AG08395 (cell line): ENCODE data around the gene EVI5L.
"Not testable (repeated sequence)": the region's sequence is repeated elsewhere in the genome, so short reads cannot be mapped to it uniquely, and the experiment has no call there.

ENCODE experiments used
- DNase-seq: peaks from one replicate; pipeline ENCODE4 v3.0.0; 2012; ENCODE audit warnings: mixed read lengths, low spot score

Gene EVI5L

GRCh38 chr19:7829561-7830271 is at the start of gene EVI5L:
EVI5L (plus strand) TSS chr19:7830218; CDS start chr19:7846543, 16,325 bp downstream.
- DNase-seq = peak; percentile 99

- no peak for DNase-seq
These were observed 48.9 kb upstream of the EVI5L start for GRCh38 chr19:7781157-7781556.

GRCh38 chr19:7783991-7784423 is 46.0 kb upstream of the EVI5L start:
- DNase-seq = peak; percentile 43

- no peak for DNase-seq
These were observed 45.2 kb upstream of the EVI5L start for GRCh38 chr19:7784856-7785255.

- no peak for DNase-seq
These were observed 42.9 kb upstream of the EVI5L start for GRCh38 chr19:7787141-7787540.

GRCh38 chr19:7787602-7788177 is 42.3 kb upstream of the EVI5L start:
- no peak for DNase-seq

GRCh38 chr19:7788178-7788932 is 41.7 kb upstream of the EVI5L start:
- DNase-seq = no peak

GRCh38 chr19:7788933-7789323 is 41.1 kb upstream of the EVI5L start:
- no peak for DNase-seq

- no peak for DNase-seq
These were observed 40.6 kb upstream of the EVI5L start for GRCh38 chr19:7789447-7789846.

- no peak for DNase-seq
These were observed 39.6 kb upstream of the EVI5L start for GRCh38 chr19:7790416-7790815.

GRCh38 chr19:7792281-7792680 is 37.7 kb upstream of the EVI5L start:
- no peak for DNase-seq

- DNase-seq = not testable (repeated sequence)
These were observed 37.3 kb upstream of the EVI5L start for GRCh38 chr19:7792701-7793100.

- DNase-seq = no peak
These were observed 36.5 kb upstream of the EVI5L start for GRCh38 chr19:7793493-7793892.

- DNase-seq = no peak
These were observed 34.4 kb upstream of the EVI5L start for GRCh38 chr19:7795555-7796161.

- DNase-seq = peak; percentile 59
These were observed 30.2 kb upstream of the EVI5L start for GRCh38 chr19:7799640-7800355.

- DNase-seq = no peak
These were observed 28.9 kb upstream of the EVI5L start for GRCh38 chr19:7801020-7801570.

GRCh38 chr19:7806234-7806633 is 23.8 kb upstream of the EVI5L start:
- DNase-seq = no peak

GRCh38 chr19:7806876-7807275 is 23.1 kb upstream of the EVI5L start:
- DNase-seq = no peak

- no peak for DNase-seq
These were observed 21.9 kb upstream of the EVI5L start for GRCh38 chr19:7808108-7808507.

- no peak for DNase-seq
These were observed 18.0 kb upstream of the EVI5L start for GRCh38 chr19:7811989-7812388.

GRCh38 chr19:7815325-7815724 is 14.7 kb upstream of the EVI5L start:
- DNase-seq = no peak

GRCh38 chr19:7816040-7816439 is 14.0 kb upstream of the EVI5L start:
- not testable (repeated sequence) for DNase-seq
